HPDE6-E6E7 (cell line): ENCODE measurements around the gene PCDHGA1.

ENCODE experiments used
- DNase-seq: peaks from one replicate; pipeline ENCODE4 v3.0.0; 2011; ENCODE audit warnings: missing footprints; ENCODE audit errors: extremely low spot score

The PCDHGA1 gene

DNA sequence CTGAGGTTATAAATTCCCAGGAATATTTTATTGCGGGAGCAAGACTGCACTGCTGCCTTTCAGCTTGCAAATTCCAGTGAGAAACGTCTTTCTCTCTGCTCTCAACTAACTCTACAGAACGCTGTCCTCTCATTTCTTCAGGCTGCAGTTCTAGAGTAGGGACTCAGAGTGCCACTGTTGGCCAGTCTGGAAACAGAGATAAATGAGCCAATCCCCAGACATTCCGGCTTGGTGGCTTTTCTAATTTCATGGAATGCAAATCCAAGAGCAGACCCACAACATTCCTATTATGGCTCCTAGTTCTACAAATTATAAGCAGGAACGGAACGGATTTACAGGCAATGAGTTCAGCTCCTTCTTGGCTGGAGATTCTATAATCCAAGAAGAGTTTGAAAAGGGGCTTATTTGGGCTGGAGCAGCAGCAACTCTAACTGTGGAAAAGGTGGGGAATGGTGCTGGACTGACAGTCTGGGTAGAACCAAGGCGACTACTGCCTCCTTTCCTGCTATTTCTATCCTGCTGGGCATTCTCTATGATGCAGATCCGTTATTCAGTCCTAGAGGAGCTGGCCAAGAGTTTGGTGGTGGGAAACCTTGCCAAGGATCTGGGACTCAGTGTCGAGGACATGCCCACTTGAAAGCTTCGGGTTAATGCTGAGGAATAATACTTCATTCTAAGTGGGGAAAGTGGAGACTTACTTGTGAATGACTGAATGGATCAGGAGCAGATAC, 109.3 kb downstream of the PCDHGA1 start:
- DNase-seq = no peak

- DNase-seq = no peak
Observed at GRCh38 chr5:141440341-141440740, 110.0 kb downstream of the PCDHGA1 start.

GRCh38 chr5:141441571-141442170, 111.4 kb downstream of the PCDHGA1 start:
- no peak for DNase-seq

GRCh38 chr5:141465351-141465750, 135.0 kb downstream of the PCDHGA1 start:
- no peak for DNase-seq

- peak; percentile 96 for DNase-seq
Observed at GRCh38 chr5:141475625-141476131, 145.4 kb downstream of the PCDHGA1 start, which contains the start of gene PCDHGC3. Gene PCDHGC3, plus strand, starts transcription at chr5:141475966. Its CDS starts 151 bp downstream, at chr5:141476117.

GRCh38 chr5:141476132-141476911, 146.0 kb downstream of the PCDHGA1 start:
- peak; percentile 49 for DNase-seq

GRCh38 chr5:141477044-141477575, 146.8 kb downstream of the PCDHGA1 start:
- DNase-seq = no peak

DNA sequence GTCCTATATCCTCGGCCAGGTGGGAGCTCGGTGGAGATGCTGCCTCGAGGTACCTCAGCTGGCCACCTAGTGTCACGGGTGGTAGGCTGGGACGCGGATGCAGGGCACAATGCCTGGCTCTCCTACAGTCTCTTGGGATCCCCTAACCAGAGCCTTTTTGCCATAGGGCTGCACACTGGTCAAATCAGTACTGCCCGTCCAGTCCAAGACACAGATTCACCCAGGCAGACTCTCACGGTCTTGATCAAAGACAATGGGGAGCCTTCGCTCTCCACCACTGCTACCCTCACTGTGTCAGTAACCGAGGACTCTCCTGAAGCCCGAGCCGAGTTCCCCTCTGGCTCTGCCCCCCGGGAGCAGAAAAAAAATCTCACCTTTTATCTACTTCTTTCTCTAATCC, 147.5 kb downstream of the PCDHGA1 start:
- no peak for DNase-seq

GRCh38 chr5:141478321-141478945, 148.1 kb downstream of the PCDHGA1 start:
- no peak for DNase-seq

DNA sequence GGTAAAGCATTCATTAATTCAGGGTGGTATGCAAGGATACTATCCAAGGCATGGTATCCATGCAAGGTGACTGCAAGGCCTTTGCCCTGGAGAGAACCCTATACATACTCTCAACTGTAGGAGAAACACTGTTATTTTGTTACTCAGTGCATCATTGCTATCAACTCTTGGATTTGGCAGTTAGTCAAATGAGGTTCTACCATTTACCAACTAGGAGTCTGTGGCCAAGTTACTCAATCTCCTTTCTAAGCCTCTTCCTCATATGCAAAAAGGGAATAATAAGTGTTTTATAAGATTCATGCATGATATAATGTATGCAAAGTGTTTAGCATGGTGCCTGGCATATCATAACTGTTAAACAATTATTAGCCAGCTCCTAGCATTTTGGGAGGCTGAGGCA, 149.5 kb downstream of the PCDHGA1 start:
- DNase-seq = no peak

DNA sequence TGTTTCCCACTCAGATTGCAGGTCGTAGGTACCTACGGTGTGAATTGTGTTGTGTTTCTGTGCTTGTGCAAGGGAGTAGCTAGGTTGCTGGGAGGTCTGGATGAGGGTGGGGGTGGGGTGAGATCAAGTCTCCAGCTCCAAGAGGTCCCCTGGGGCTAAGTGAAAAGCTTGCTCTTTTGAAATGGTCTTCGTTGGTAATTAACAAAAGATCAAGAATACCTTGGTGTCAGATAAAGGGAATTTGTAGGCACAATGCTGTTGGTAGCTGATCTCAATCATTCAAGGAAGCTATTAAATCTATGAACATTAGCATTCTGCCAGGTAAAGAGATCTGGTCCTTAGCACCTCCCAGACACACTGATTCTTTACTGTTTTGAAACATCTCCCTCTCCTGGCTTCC, 153.6 kb downstream of the PCDHGA1 start:
- DNase-seq = no peak

- no peak for DNase-seq
Observed at GRCh38 chr5:141484310-141484640, 154.0 kb downstream of the PCDHGA1 start.

GRCh38 chr5:141484641-141485311, 154.5 kb downstream of the PCDHGA1 start, which contains the start of gene PCDHGC4:
Gene PCDHGC4, plus strand, starts transcription at chr5:141485030. Its CDS starts 144 bp downstream, at chr5:141485174.
- DNase-seq = no peak

- no peak for DNase-seq
Observed at GRCh38 chr5:141485321-141486055, 155.2 kb downstream of the PCDHGA1 start.

DNA sequence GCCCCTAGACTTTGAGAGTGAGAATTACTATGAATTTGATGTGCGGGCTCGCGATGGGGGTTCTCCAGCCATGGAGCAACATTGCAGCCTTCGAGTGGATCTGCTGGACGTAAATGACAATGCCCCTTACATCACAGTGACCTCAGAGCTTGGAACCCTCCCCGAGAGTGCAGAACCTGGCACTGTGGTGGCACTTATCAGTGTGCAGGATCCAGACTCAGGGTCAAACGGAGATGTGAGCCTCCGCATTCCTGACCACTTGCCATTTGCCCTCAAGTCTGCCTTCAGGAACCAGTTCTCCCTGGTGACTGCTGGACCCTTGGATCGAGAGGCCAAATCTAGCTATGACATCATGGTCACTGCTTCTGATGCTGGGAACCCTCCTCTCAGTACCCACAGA, 155.8 kb downstream of the PCDHGA1 start:
- DNase-seq = no peak

- DNase-seq = no peak
Observed at GRCh38 chr5:141487131-141487530, 156.8 kb downstream of the PCDHGA1 start.

GRCh38 chr5:141488591-141489561, 158.6 kb downstream of the PCDHGA1 start, which contains the start of gene PCDHGC5:
Gene PCDHGC5, plus strand, starts transcription at chr5:141489081. Its CDS starts 160 bp downstream, at chr5:141489241.
- DNase-seq = peak; percentile 69

GRCh38 chr5:141489841-141490240, 159.5 kb downstream of the PCDHGA1 start:
- no peak for DNase-seq

DNA sequence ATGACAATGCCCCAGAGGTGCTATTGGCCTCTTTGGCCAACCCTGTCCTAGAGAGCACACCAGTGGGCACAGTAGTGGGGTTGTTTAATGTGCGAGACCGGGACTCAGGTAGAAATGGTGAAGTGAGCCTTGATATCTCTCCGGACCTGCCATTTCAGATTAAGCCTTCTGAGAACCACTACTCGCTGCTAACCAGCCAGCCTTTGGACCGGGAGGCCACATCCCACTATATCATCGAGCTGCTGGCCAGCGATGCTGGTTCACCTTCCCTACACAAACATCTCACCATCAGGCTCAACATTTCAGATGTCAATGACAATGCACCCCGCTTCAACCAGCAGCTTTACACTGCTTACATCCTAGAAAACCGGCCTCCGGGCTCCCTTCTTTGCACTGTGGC, 160.0 kb downstream of the PCDHGA1 start:
- DNase-seq = no peak
